PC-9 (cell line): ENCODE measurements around the gene PDIA5. TPM values are rescaled to one million over a fixed set of nuclear protein-coding genes. Genes with fewer than 3 reads are reported as not detected.

ENCODE experiments used
- BruUV-seq: library from RNA; stranded (reverse); fragments of 400-500 nt; replicated peaks from 2 replicates; lab custom pipeline; 2021; lab: Mats Ljungman, UMichigan
- CTCF ChIA-PET: fragments of 300-600 bp; sonication (Branson Sonifier 250); formaldehyde crosslinking; loops from one replicate; lab custom pipeline; 2022; ENCODE audit warnings: antibody characterized with exemption; lab: Charles Lee
- POLR2A ChIA-PET: fragments of 300-600 bp; sonication (Branson Sonifier 250); formaldehyde crosslinking; loops from one replicate; lab custom pipeline; 2022; ENCODE audit warnings: antibody characterized with exemption; ENCODE audit not compliant: unreplicated experiment; lab: Charles Lee
- DNase-seq, 2 experiments: peaks; one replicate each; pipeline versions ENCODE4 v3.0.0 to v3.0.0-alpha.2; 2015 to 2022; ENCODE audit warnings: mixed read lengths in 1 of 2
- H2AFZ ChIP-seq: fragments of 200-600 bp; sonication (generic); 2 replicates; pipeline ENCODE4 v1.8.1; 2017; ENCODE audit warnings: antibody characterized with exemption
- H3F3A ChIP-seq: fragments of 200-600 bp; sonication (generic); 2 replicates; pipeline ENCODE4 v1.8.1; 2017; ENCODE audit warnings: antibody characterized with exemption, mild to moderate bottlenecking, low read depth; ENCODE audit not compliant: insufficient read depth
- H3K27ac ChIP-seq: fragments of 200-600 bp; sonication (generic); 2 replicates; pipeline ENCODE4 v1.6.1; 2016; ENCODE audit warnings: mixed run types
- H3K27me3 ChIP-seq: fragments of 200-600 bp; sonication (generic); 2 replicates; pipeline ENCODE4 v1.6.1; 2016; ENCODE audit warnings: low read depth, mixed run types; ENCODE audit not compliant: insufficient read depth
- H3K36me3 ChIP-seq: fragments of 200-600 bp; sonication (generic); 2 replicates; pipeline ENCODE4 v1.6.1; 2016; ENCODE audit warnings: low read depth, mixed run types
- H3K4me1 ChIP-seq: fragments of 200-600 bp; sonication (generic); replicated peaks from 2 replicates; pipeline ENCODE4 v1.6.1; 2016; ENCODE audit warnings: mixed run types; ENCODE audit not compliant: insufficient read depth
- H3K4me2 ChIP-seq: fragments of 200-600 bp; sonication (generic); 2 replicates; pipeline ENCODE4 v1.6.1; 2017; ENCODE audit warnings: mixed run types
- H3K4me3 ChIP-seq: fragments of 200-600 bp; sonication (generic); 2 replicates; pipeline ENCODE4 v1.6.1; 2016; ENCODE audit warnings: mixed run types
- H3K79me2 ChIP-seq: fragments of 200-600 bp; sonication (generic); 2 replicates; pipeline ENCODE4 v1.6.1; 2017; ENCODE audit warnings: low read depth, mixed run types
- H3K9me2 ChIP-seq: fragments of 200-600 bp; sonication (generic); 2 replicates; pipeline ENCODE4 v1.8.1; 2017; ENCODE audit warnings: mild to moderate bottlenecking; ENCODE audit not compliant: insufficient read depth
- H3K9me3 ChIP-seq: fragments of 200-600 bp; sonication (generic); 2 replicates; pipeline ENCODE4 v1.8.1; 2016; ENCODE audit warnings: low read depth; ENCODE audit not compliant: insufficient read depth
- H4K20me1 ChIP-seq: fragments of 200-600 bp; sonication (generic); 2 replicates; pipeline ENCODE4 v1.8.1; 2017; ENCODE audit not compliant: insufficient read depth
- EZH2 ChIP-seq: fragments of 200-600 bp; sonication (generic); IDR thresholded peaks from 2 replicates; pipeline ENCODE4 v1.8.0; 2017; ENCODE audit warnings: antibody characterized with exemption, low read depth
- intact Hi-C: fragments of 100-400 bp; cut with micrococcal nuclease; formaldehyde crosslinking; loops from one replicate; pipeline ENCODE4 v1.10.0; 2022; ENCODE audit not compliant: unreplicated experiment
- total RNA-seq: library from RNA; stranded (reverse); gene quantifications from 2 replicates; pipeline ENCODE4 v1.2.3, GENCODE V29; 2021
- TF ChIP-seq, protein P1 (sequence below): fragments of 200-600 bp; sonication (generic); conservative IDR thresholded peaks from 2 replicates; pipeline ENCODE4 v1.6.1; 2017; ENCODE audit warnings: mixed run types, antibody characterized with exemption, mild to moderate bottlenecking, moderate library complexity

Gene PDIA5
- total RNA-seq, 1 experiment from 2014 or later: 31.7 TPM

DNA sequence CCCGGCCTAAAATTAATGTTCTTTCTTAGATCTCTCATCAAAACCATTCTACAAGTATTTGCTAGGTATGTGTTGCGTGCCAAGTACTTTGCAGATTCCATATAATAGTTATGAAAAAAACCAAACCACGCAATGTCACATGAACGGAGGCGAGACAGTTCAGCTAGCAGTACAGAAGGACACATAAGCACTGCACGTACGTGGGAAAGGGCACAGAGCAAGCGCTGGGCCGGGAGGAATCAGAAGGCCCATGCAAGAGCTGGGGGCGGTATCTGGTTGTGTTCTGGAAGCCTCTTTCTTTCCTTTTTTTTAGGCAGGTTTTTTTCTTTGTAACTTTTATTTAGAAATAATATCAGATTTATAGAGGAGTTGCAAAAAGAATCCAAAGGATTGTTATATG, 11.3 kb downstream of the PDIA5 start:
- Histone ChIP-seq H3K4me3 (no peak overlapping the region), H3K9me3 (no peaks in the 10 kb centered on the region), H3K27me3 (no peaks in the 10 kb centered on the region), H3K27ac (no peak overlapping the region), H3K79me2 (peaks cover 83% of the 10 kb centered on the region), H4K20me1 (peaks cover 21% of the 10 kb centered on the region), H3K36me3 (0 out of 2 replicates have a peak, but pooled peaks cover 4% of the 10 kb centered on the region), H3K9me2 (no peaks in the 10 kb centered on the region), H3K4me1 (peaks cover 14% of the 10 kb centered on the region), H3K4me2 (no peak overlapping the region), H3F3A (peaks cover 4% of the 10 kb centered on the region; the same call in 1 of the 2 replicates), H2AFZ (no peak overlapping the region)
- no peak for DNase-seq
- BruUV-seq: no TSS peak
- TF ChIP-seq, protein P1, sequence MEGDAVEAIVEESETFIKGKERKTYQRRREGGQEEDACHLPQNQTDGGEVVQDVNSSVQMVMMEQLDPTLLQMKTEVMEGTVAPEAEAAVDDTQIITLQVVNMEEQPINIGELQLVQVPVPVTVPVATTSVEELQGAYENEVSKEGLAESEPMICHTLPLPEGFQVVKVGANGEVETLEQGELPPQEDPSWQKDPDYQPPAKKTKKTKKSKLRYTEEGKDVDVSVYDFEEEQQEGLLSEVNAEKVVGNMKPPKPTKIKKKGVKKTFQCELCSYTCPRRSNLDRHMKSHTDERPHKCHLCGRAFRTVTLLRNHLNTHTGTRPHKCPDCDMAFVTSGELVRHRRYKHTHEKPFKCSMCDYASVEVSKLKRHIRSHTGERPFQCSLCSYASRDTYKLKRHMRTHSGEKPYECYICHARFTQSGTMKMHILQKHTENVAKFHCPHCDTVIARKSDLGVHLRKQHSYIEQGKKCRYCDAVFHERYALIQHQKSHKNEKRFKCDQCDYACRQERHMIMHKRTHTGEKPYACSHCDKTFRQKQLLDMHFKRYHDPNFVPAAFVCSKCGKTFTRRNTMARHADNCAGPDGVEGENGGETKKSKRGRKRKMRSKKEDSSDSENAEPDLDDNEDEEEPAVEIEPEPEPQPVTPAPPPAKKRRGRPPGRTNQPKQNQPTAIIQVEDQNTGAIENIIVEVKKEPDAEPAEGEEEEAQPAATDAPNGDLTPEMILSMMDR: no peak
- no peak for TF ChIP-seq EZH2
- intact Hi-C loops: no loop called here
- CTCF ChIA-PET: no interaction called here
- POLR2A ChIA-PET: no interaction called here

- Histone ChIP-seq H3F3A (peaks cover 4% of the 10 kb centered on the region; the same call in 1 of the 2 replicates), H3K4me1 (peaks cover 14% of the 10 kb centered on the region), H3K36me3 (0 out of 2 replicates have a peak, but pooled peaks cover 4% of the 10 kb centered on the region), H3K9me2 (no peaks in the 10 kb centered on the region), H3K79me2 (peaks cover 80% of the 10 kb centered on the region), H3K27me3 (no peaks in the 10 kb centered on the region), H2AFZ (no peak overlapping the region), H3K9me3 (no peaks in the 10 kb centered on the region), H3K4me2 (no peak overlapping the region), H4K20me1 (peaks cover 17% of the 10 kb centered on the region), H3K4me3 (no peak overlapping the region), H3K27ac (no peak overlapping the region)
- DNase-seq: no peak
- ChIA-PET POLR2A (no interaction called here), CTCF (interaction anchor here (0.7 kb wide), 1 partner anchor 490 kb away, joined by 3 read pairs; no protein-coding TSS in a partner anchor)
- no TSS peak for BruUV-seq
- intact Hi-C loops: no loop called here
- TF ChIP-seq, protein P1: no peak
- TF ChIP-seq EZH2: no peak
Observed at GRCh38 chr3:123080864-123081562, 14.2 kb downstream of the PDIA5 start.

DNA sequence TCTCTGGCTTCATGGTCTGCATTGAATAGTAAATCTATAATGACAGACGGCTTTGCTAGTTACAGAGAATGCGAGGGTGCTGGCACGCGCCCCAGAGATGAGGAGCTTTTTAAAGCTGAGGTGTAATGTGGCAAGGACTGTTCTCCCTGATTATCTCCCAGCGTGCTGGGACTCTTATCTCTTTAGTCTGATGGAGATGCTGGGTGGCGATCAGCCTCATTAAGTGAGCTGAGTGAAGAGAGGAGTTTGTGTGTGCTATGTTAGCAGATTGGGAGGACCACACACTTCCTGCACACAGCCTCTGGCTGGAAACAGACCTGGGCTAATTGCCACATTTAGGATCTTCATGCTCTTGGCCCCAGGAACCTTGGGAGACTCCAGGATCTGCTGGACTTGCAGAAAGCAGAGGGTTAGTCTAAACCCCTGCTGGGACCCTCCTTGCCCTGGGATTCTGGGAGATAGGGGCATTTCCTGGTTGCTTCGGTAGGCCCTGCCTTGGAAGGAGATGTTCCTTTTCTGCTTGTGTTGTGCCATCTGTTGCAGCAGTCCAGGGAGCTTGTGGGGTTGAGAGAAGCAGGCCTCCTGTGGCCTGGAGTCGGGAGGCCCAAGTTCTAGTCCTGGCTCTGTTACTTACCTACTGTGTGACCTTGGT, 15.0 kb downstream of the PDIA5 start:
- no peak overlapping the region for H2AFZ ChIP-seq
- H3K4me1 ChIP-seq: peaks cover 14% of the 10 kb centered on the region
- no peak for DNase-seq
- no peaks in the 10 kb centered on the region for H3K9me3 ChIP-seq
- no peak overlapping the region for H3K4me3 ChIP-seq
- no peaks in the 10 kb centered on the region for H3K27me3 ChIP-seq
- no TSS peak for BruUV-seq
- ChIA-PET CTCF (interaction anchor here (0.7 kb wide), 1 partner anchor 490 kb away, joined by 3 read pairs; no protein-coding TSS in a partner anchor), POLR2A (no interaction called here)
- intact Hi-C loops: no loop called here
- TF ChIP-seq EZH2: no peak
- TF ChIP-seq, protein P1: no peak
- H3K79me2 ChIP-seq: peaks cover 82% of the 10 kb centered on the region
- 0 out of 2 replicates have a peak, but pooled peaks cover 4% of the 10 kb centered on the region for H3K36me3 ChIP-seq
- 0 out of 2 replicates have a peak, but pooled peaks cover under 1% of the 10 kb centered on the region for H3F3A ChIP-seq
- H3K9me2 ChIP-seq: no peaks in the 10 kb centered on the region
- peaks cover 23% of the 10 kb centered on the region for H4K20me1 ChIP-seq
- no peak overlapping the region for H3K4me2 ChIP-seq
- H3K27ac ChIP-seq: no peak overlapping the region
